IPS DF 4.7 (cell line): ENCODE results near the gene PTMS.

Experiments used
- DNase-seq: peaks from one replicate; pipeline ENCODE4 v3.0.0-alpha.2; 2013; ENCODE audit warnings: low spot score; ENCODE audit errors: extremely low read depth

The PTMS gene

GRCh38 chr12:6771509-6772330 is 5.6 kb downstream of the PTMS start:
- DNase-seq = no peak

- no peak for DNase-seq
Measured at GRCh38 chr12:6772331-6772695, 6.2 kb downstream of the PTMS start, which contains the start of gene LAG3. Gene LAG3, plus strand, starts transcription at chr12:6772520. Its CDS starts 333 bp downstream, at chr12:6772853.

GRCh38 chr12:6772726-6773589 is 6.8 kb downstream of the PTMS start:
- DNase-seq = no peak

GRCh38 chr12:6773590-6774351 is 7.6 kb downstream of the PTMS start:
- DNase-seq = no peak

GRCh38 chr12:6774499-6775062 is 8.4 kb downstream of the PTMS start:
- DNase-seq = no peak

GRCh38 chr12:6775185-6776174 is 9.3 kb downstream of the PTMS start:
- no peak for DNase-seq

- DNase-seq = no peak
Measured at GRCh38 chr12:6777386-6777785, 11.2 kb downstream of the PTMS start.

GRCh38 chr12:6778217-6778573 is 12.0 kb downstream of the PTMS start:
- no peak for DNase-seq

GRCh38 chr12:6778574-6779550 is 12.7 kb downstream of the PTMS start:
- DNase-seq = no peak

GRCh38 chr12:6779708-6780432 is 13.7 kb downstream of the PTMS start:
- no peak for DNase-seq

- no peak for DNase-seq
Measured at GRCh38 chr12:6780573-6780972, 14.4 kb downstream of the PTMS start.

GRCh38 chr12:6782119-6782518 is 16.0 kb downstream of the PTMS start:
- DNase-seq = no peak

- DNase-seq = no peak
Measured at GRCh38 chr12:6782850-6783566, 16.8 kb downstream of the PTMS start.

- no peak for DNase-seq
Measured at GRCh38 chr12:6783828-6784227, 17.7 kb downstream of the PTMS start.

- no peak for DNase-seq
Measured at GRCh38 chr12:6784296-6784695, 18.1 kb downstream of the PTMS start.

- DNase-seq = no peak
Measured at GRCh38 chr12:6784761-6785160, 18.6 kb downstream of the PTMS start.

GRCh38 chr12:6786416-6787094 is 20.4 kb downstream of the PTMS start:
- no peak for DNase-seq
